ENCODE measurements around the gene ATP13A5. TPM values are rescaled to one million over a fixed set of nuclear protein-coding genes. Genes with fewer than 3 reads are reported as not detected.

Gene ATP13A5
- total RNA-seq, 1 donor from 2014 or later, result not detected

- no peak for DNase-seq (ENCODE audit: low read depth)
- H3K4me3 ChIP-seq (ENCODE audit: low read depth, low read length), result no peak overlapping the region
- no peak for TF ChIP-seq CTCF (conservative IDR thresholded peaks at IDR 0.05; ENCODE audit: low read depth, low read length)
These were observed 2.9 kb downstream of the ATP13A5 start for GRCh38 chr3:193375614-193376013.

DNA sequence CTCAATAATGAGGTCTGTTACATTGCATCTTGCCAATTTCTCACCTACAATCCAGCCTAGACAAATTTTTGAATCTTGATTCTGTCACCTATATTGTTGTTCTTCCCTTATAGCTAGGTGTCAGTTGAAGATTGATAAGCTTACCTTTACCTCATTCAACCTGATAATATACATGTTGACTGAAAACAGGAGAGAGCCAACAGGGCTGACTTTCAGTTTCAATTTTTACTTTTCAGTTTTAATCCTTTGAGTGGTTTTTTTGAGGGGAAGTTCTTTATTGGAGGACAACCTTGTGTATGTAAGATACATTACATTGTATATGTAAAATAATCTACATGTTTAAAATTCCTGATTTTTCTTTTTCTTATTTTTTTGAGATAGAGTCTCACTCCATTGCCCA is 5.8 kb downstream of the ATP13A5 start:
- TF ChIP-seq CTCF (conservative IDR thresholded peaks at IDR 0.05; ENCODE audit: low read depth, low read length), result no peak
- H3K4me3 ChIP-seq (ENCODE audit: low read depth, low read length), result no peak overlapping the region
- DNase-seq (ENCODE audit: low read depth), result no peak

DNA sequence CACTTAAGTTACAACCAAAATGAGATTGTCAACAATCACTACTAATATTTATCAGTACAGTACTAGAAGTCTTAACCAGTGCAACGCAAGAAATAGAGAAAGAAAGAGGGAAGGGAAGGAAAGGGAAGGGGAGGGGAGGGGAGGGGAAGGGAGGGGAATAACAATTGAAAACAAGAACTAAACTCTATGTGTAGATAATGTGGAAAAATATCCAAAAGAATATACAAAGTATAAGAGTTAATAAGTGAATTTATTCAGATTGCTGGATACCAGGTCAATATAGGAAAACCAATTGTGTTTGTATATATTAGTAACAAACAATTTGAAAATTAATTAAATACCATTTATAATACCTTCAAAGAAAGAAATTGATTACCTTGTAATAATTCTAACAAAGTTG is 10.7 kb downstream of the ATP13A5 start:
- TF ChIP-seq CTCF (conservative IDR thresholded peaks at IDR 0.05; ENCODE audit: low read depth, low read length), result no peak
- no peak for DNase-seq (ENCODE audit: low read depth)
- H3K4me3 ChIP-seq (ENCODE audit: low read depth, low read length), result no peak overlapping the region

DNA sequence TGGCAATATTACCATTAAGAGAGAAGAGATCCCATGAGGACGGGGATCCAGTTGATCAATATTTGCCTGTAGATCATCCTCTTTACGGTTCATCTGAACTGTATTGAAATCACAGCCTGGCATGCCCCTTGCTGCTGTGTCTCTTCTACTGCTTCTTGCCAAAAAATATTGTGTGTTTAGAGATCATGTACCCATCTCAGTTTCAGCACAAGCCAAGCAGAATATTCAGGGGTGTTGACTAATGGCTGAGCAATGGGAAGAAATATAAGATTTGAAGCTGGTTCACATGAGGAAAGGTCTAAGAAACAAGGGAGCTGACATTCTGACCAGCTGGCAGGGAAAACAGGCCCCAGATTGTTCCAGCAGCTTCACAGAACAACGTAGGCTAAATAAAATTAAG is 21.3 kb downstream of the ATP13A5 start:
- H3K4me3 ChIP-seq (ENCODE audit: low read depth, low read length), result no peak overlapping the region
- DNase-seq (ENCODE audit: low read depth), result no peak
- no peak for TF ChIP-seq CTCF (conservative IDR thresholded peaks at IDR 0.05; ENCODE audit: low read depth, low read length)

- no peak for DNase-seq (ENCODE audit: low read depth)
- TF ChIP-seq CTCF (conservative IDR thresholded peaks at IDR 0.05; ENCODE audit: low read depth, low read length), result no peak
- no peak overlapping the region for H3K4me3 ChIP-seq (ENCODE audit: low read depth, low read length)
These were observed 24.1 kb downstream of the ATP13A5 start for GRCh38 chr3:193354423-193354822.

GRCh38 chr3:193350744-193351143 is 27.8 kb downstream of the ATP13A5 start:
- no peak for DNase-seq (ENCODE audit: low read depth)
- no peak overlapping the region for H3K4me3 ChIP-seq (ENCODE audit: low read depth, low read length)
- no peak for TF ChIP-seq CTCF (conservative IDR thresholded peaks at IDR 0.05; ENCODE audit: low read depth, low read length)

DNA sequence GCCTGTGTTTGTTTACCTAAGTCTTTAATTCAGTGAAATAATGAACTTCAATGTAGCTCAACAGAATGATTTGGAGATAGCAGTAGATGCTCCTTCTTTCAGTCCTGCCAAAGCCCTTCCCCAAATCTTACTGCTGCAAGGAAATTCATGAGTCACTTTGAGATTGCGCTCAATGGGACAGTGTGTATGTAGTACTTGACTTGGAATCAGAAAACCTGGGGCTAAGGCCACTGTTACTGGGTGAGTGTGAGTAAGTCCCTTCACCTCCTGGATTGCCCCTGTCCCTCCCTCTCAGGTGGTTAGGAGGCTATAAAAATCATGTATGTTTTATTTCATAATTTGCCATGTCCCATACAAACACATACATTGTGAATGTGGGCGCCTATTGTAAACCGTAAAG is 29.9 kb downstream of the ATP13A5 start:
- TF ChIP-seq CTCF (conservative IDR thresholded peaks at IDR 0.05; ENCODE audit: low read depth, low read length), result no peak
- no peak overlapping the region for H3K4me3 ChIP-seq (ENCODE audit: low read depth, low read length)
- no peak for DNase-seq (ENCODE audit: low read depth)

Data from epithelial cell of proximal tubule (primary cell).